IPS-NIHi11 (cell line): Measurements from ENCODE around the gene DSG2.
A peak's percentile ranks its signal among the peaks of the same experiment; 100 is the strongest.

Experiments used
- DNase-seq: peaks from one replicate; pipeline ENCODE4 v3.0.0; 2012; ENCODE audit warnings: mixed read lengths, low spot score

DSG2 gene

GRCh38 chr18:31555971-31556747 lies 58.2 kb downstream of the DSG2 start:
- peak; percentile 62 for DNase-seq

GRCh38 chr18:31557446-31557845 lies 59.5 kb downstream of the DSG2 start:
- no peak for DNase-seq

- DNase-seq = no peak
Observed at GRCh38 chr18:31558567-31558966, 60.6 kb downstream of the DSG2 start.

GRCh38 chr18:31562726-31563125 lies 64.7 kb downstream of the DSG2 start:
- DNase-seq = no peak

- DNase-seq = no peak
Observed at GRCh38 chr18:31563778-31564177, 65.8 kb downstream of the DSG2 start.

GRCh38 chr18:31565345-31565744 lies 67.4 kb downstream of the DSG2 start:
- no peak for DNase-seq

- no peak for DNase-seq
Observed at GRCh38 chr18:31565782-31566512, 68.0 kb downstream of the DSG2 start.

- no peak for DNase-seq
Observed at GRCh38 chr18:31566576-31567306, 68.8 kb downstream of the DSG2 start.

- DNase-seq = no peak
Observed at GRCh38 chr18:31572368-31572767, 74.4 kb downstream of the DSG2 start.

GRCh38 chr18:31573051-31573450 lies 75.1 kb downstream of the DSG2 start:
- no peak for DNase-seq

- no peak for DNase-seq
Observed at GRCh38 chr18:31574359-31574758, 76.4 kb downstream of the DSG2 start.

- DNase-seq = no peak
Observed at GRCh38 chr18:31575515-31576257, 77.7 kb downstream of the DSG2 start.

GRCh38 chr18:31576670-31577069 lies 78.7 kb downstream of the DSG2 start:
- no peak for DNase-seq

- DNase-seq = no peak
Observed at GRCh38 chr18:31577195-31577594, 79.2 kb downstream of the DSG2 start.

GRCh38 chr18:31578126-31578525 lies 80.1 kb downstream of the DSG2 start:
- DNase-seq = no peak

- no peak for DNase-seq
Observed at GRCh38 chr18:31579375-31579774, 81.4 kb downstream of the DSG2 start.

- no peak for DNase-seq
Observed at GRCh38 chr18:31581498-31582197, 83.7 kb downstream of the DSG2 start.

- no peak for DNase-seq
Observed at GRCh38 chr18:31583185-31583854, 85.3 kb downstream of the DSG2 start.

GRCh38 chr18:31585991-31586390 lies 88.0 kb downstream of the DSG2 start:
- no peak for DNase-seq

- DNase-seq = no peak
Observed at GRCh38 chr18:31586616-31587015, 88.6 kb downstream of the DSG2 start.

GRCh38 chr18:31587529-31587928 lies 89.6 kb downstream of the DSG2 start:
- DNase-seq = no peak
